ENCODE measurements around the gene ITGA4.
"Not testable (repeated sequence)": the region's sequence is repeated elsewhere in the genome, so short reads cannot be mapped to it uniquely, and the experiment has no call there.

Gene ITGA4

GRCh38 chr2:181457121-181457740 lies at the start of gene ITGA4:
Gene ITGA4 (plus strand): TSS chr2:181457386. CDS start chr2:181457655, 269 bp downstream.
- peak; percentile 89 for DNase-seq

- no peak for DNase-seq
Observed at GRCh38 chr2:181408861-181409260, 48.3 kb upstream of the ITGA4 start.

GRCh38 chr2:181411105-181411849 lies 45.9 kb upstream of the ITGA4 start:
- DNase-seq, result no peak

- DNase-seq, result no peak
Observed at GRCh38 chr2:181419129-181419855, 37.9 kb upstream of the ITGA4 start.

GRCh38 chr2:181420259-181421130 lies 36.7 kb upstream of the ITGA4 start:
- DNase-seq, result no peak

GRCh38 chr2:181421131-181421458 lies 36.1 kb upstream of the ITGA4 start:
- no peak for DNase-seq

GRCh38 chr2:181421464-181421863 lies 35.7 kb upstream of the ITGA4 start:
- DNase-seq, result no peak

- no peak for DNase-seq
Observed at GRCh38 chr2:181426672-181427071, 30.5 kb upstream of the ITGA4 start.

- DNase-seq, result peak; percentile 47
Observed at GRCh38 chr2:181430406-181431118, 26.6 kb upstream of the ITGA4 start.

GRCh38 chr2:181431674-181432073 lies 25.5 kb upstream of the ITGA4 start:
- DNase-seq, result no peak

- no peak for DNase-seq
Observed at GRCh38 chr2:181438261-181438660, 18.9 kb upstream of the ITGA4 start.

- no peak for DNase-seq
Observed at GRCh38 chr2:181440344-181440743, 16.8 kb upstream of the ITGA4 start.

GRCh38 chr2:181440919-181441318 lies 16.3 kb upstream of the ITGA4 start:
- no peak for DNase-seq

GRCh38 chr2:181441670-181442069 lies 15.5 kb upstream of the ITGA4 start:
- DNase-seq, result no peak

GRCh38 chr2:181444654-181445053 lies 12.5 kb upstream of the ITGA4 start:
- no peak for DNase-seq

GRCh38 chr2:181446985-181447384 lies 10.2 kb upstream of the ITGA4 start:
- DNase-seq, result no peak

- not testable (repeated sequence) for DNase-seq
Observed at GRCh38 chr2:181449278-181449677, 7.9 kb upstream of the ITGA4 start.

- DNase-seq, result no peak
Observed at GRCh38 chr2:181454686-181455450, 2.3 kb upstream of the ITGA4 start.

- peak; percentile 85 for DNase-seq
Observed at GRCh38 chr2:181456660-181457120, 496 bp upstream of the ITGA4 start.

- peak; percentile 56 for DNase-seq
Observed at GRCh38 chr2:181457741-181458425, 697 bp downstream of the ITGA4 start.

GRCh38 chr2:181458871-181459270 lies 1.7 kb downstream of the ITGA4 start:
- no peak for DNase-seq
